Activated CD8-positive, alpha-beta T cell treated with anti-CD3 and anti-CD28 coated beads, Interleukin-2, amount 10 ng/mL, durations not matched to agents 7 days and 5 days (primary cell): ENCODE measurements around the gene SYNGR4. TPM values are rescaled to one million over a fixed set of nuclear protein-coding genes. Genes with fewer than 3 reads are reported as not detected.

Source experiments
- ATAC-seq: fragments of 150-1000 bp; cut with Tn5 transposase; one replicate; pipeline ENCODE4 v1.10.0; 2021; ENCODE audit warnings: moderate library complexity
- CTCF ChIA-PET: fragments of 350-600 bp; sonication (Branson Sonifier 250); formaldehyde crosslinking; loops from one replicate; lab custom pipeline; 2021; ENCODE audit warnings: antibody characterized with exemption; lab: Charles Lee
- POLR2A ChIA-PET: fragments of 350-600 bp; sonication (Branson Sonifier 250); formaldehyde crosslinking; loops from one replicate; lab custom pipeline; 2021; ENCODE audit warnings: antibody characterized with exemption; lab: Charles Lee
- DNase-seq: peaks from one replicate; pipeline ENCODE4 v3.0.0-alpha.2; 2020
- H3K27ac Mint-ChIP-seq: one replicate; pipeline ENCODE4 v1.8.0; 2021; ENCODE audit warnings: mild to moderate bottlenecking, mixed read lengths
- H3K27me3 Mint-ChIP-seq: one replicate; pipeline ENCODE4 v1.8.0; 2021; ENCODE audit warnings: low read depth, mixed read lengths
- H3K36me3 Mint-ChIP-seq: one replicate; pipeline ENCODE4 v1.8.0; 2021; ENCODE audit warnings: low read depth, mixed read lengths
- H3K4me1 Mint-ChIP-seq: one replicate; pipeline ENCODE4 v1.8.0; 2021; ENCODE audit warnings: low read depth, mixed read lengths
- H3K4me3 Mint-ChIP-seq: one replicate; pipeline ENCODE4 v1.8.0; 2021; ENCODE audit warnings: mild to moderate bottlenecking, mixed read lengths
- H3K9me3 Mint-ChIP-seq: one replicate; pipeline ENCODE4 v1.8.0; 2022; ENCODE audit warnings: mixed read lengths; ENCODE audit not compliant: insufficient read depth
- total RNA-seq, 2 experiments: library from RNA; stranded (reverse); gene quantifications; one replicate each; pipeline ENCODE4 v1.2.3, GENCODE V29; 2021

The SYNGR4 gene
- total RNA-seq, 2 experiments from 2014 or later = not detected

DNA sequence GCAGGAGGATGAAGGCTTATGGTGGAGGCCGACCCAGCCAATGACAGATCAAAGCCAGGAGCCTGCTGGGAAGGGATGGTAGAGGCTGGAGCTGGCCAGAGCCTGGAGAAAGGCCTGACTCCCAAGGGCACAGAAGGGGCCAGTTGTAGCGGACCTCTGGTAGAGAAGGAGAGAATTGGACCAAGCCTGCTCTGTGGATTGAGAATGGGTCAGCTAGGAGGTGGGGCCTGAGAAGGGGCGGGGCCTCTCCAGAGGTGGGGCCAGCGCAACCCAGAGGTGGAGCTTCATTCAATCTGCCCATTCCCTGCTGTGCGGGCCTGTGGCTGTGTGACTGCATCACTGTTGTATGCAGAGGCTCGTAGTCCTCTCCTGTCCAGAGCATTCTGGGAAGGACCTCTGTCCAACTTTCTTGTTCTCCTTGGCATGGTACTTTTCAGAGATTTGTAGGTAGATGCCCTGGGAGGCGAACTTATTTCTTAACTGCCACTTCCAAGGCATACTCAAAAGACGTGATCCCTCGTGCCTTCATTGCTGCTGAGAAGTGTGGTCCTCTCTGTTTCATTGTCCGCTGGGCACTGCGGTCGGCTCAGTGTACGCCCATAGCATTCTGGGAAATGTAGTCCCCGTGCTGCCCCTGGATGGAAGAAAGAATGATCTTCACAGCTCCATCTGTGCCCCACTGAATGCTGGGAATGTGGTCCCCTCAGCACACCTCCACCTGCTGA is 36.0 kb downstream of the SYNGR4 start:
- Mint-ChIP-seq H3K27me3 (peaks cover 29% of the 10 kb centered on the region), H3K27ac (no peak overlapping the region), H3K4me1 (peaks cover 45% of the 10 kb centered on the region), H3K4me3 (no peak overlapping the region), H3K36me3 (no peaks in the 10 kb centered on the region), H3K9me3 (no peaks in the 10 kb centered on the region)
- DNase-seq = no peak
- ATAC-seq = peak; percentile 14
- ChIA-PET CTCF (interaction anchor here (1.6 to 4.6 kb wide), 2 partner anchors 9 to 66 kb away, joined by 3 to 39 read pairs; partner anchors contain the start of gene KDELR1), POLR2A (no interaction called here)

DNA sequence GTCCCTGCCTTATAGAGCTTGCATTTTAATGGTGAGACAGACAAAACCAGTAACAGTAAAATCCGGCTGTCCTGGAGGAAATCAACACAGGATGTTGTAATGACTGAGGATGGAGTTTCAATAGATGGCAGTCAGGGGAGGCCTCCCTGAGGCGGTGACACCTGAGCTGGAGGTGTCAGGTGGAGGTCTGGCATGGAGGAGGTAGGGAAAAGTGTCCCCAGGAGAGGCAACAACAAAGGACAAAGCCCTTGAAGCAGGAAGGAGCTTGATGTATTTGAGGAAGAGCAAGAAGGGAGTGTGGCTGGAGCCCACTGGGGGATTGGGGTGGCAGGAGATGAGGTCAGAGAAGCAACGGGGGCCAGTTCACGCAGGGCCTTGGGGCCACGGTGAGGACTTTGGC is 37.1 kb downstream of the SYNGR4 start:
- no peaks in the 10 kb centered on the region for H3K36me3 Mint-ChIP-seq
- ATAC-seq (no peak), DNase-seq (no peak)
- no peaks in the 10 kb centered on the region for H3K9me3 Mint-ChIP-seq
- H3K4me1 Mint-ChIP-seq = peaks cover 44% of the 10 kb centered on the region
- ChIA-PET CTCF (interaction anchor here (1.6 to 4.6 kb wide), 2 partner anchors 10 to 67 kb away, joined by 3 to 39 read pairs; partner anchors contain the start of gene KDELR1), POLR2A (no interaction called here)
- no peak overlapping the region for H3K4me3 Mint-ChIP-seq
- peaks cover 20% of the 10 kb centered on the region for H3K27me3 Mint-ChIP-seq
- no peak overlapping the region for H3K27ac Mint-ChIP-seq

DNA sequence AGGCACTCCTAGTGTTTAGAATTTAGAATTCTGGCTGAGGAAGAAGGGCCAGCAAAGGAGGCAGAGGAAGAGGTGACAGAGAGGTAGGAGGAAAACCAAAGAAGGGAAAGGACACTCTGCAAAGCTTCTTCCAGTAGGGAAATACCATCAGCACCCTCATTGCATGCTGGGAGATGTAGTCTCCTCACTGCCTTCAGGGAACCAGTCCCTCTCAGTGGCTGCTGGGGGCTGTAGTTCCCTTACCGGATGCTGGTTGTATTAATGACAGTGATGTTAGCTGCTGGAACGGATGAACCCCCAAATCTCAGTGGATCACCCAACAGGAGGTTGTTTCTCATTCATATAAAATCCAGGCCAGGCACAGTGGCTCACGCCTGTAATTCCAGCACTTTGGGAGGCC is 39.4 kb downstream of the SYNGR4 start:
- ChIA-PET POLR2A (interaction anchor here (1.4 kb wide), 1 partner anchor 82 kb away, joined by 6 read pairs; a partner anchor contains a TSS), CTCF (interaction anchor here (1.4 to 4.6 kb wide), 4 partner anchors 11 to 89 kb away, joined by 3 to 39 read pairs (median 9); partner anchors contain the start of genes KDELR1, SYNGR4 and TMEM143)
- peak; percentile 83 for DNase-seq
- Mint-ChIP-seq H3K4me1 (peaks cover 34% of the 10 kb centered on the region), H3K4me3 (no peak overlapping the region), H3K27ac (peak overlapping the region; percentile 78), H3K9me3 (no peaks in the 10 kb centered on the region), H3K27me3 (peaks cover 12% of the 10 kb centered on the region), H3K36me3 (no peaks in the 10 kb centered on the region)
- peak; percentile 76 for ATAC-seq

DNA sequence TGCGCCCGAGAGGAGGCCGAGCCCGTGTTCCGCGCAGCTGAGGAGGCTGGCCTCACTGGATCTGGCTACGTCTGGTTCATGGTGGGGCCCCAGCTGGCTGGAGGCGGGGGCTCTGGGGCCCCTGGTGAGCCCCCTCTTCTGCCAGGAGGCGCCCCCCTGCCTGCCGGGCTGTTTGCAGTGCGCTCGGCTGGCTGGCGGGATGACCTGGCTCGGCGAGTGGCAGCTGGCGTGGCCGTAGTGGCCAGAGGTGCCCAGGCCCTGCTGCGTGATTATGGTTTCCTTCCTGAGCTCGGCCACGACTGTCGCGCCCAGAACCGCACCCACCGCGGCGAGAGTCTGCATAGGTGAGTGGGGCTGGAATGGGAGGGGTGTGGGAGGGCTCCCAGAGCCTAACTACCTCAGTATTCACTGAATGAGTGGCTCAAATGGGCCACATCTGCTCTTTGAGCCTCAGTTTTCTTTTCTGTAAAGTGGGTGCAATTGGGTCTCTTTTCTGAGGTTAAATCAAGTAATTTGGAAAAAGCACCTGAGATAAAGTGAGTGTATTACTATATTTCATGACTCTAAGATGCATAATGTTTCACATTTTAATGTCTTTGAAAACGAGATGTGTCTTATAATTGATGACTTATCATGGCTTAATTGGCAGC is 41.0 kb downstream of the SYNGR4 start:
- POLR2A ChIA-PET = interaction anchor here (1.2 kb wide), 1 partner anchor 12 kb away, joined by 6 read pairs; no protein-coding TSS in a partner anchor
- CTCF ChIA-PET = interaction anchor here (1.4 to 1.9 kb wide), 2 partner anchors 14 to 90 kb away, joined by 3 to 14 read pairs; partner anchors contain the start of gene KDELR1
- H3K4me3 Mint-ChIP-seq = no peak overlapping the region
- H3K27me3 Mint-ChIP-seq = peaks cover 13% of the 10 kb centered on the region
- peaks cover 22% of the 10 kb centered on the region for H3K4me1 Mint-ChIP-seq
- ATAC-seq (no peak), DNase-seq (no peak)
- no peak overlapping the region for H3K27ac Mint-ChIP-seq
- H3K9me3 Mint-ChIP-seq = no peaks in the 10 kb centered on the region
- H3K36me3 Mint-ChIP-seq = no peaks in the 10 kb centered on the region

DNA sequence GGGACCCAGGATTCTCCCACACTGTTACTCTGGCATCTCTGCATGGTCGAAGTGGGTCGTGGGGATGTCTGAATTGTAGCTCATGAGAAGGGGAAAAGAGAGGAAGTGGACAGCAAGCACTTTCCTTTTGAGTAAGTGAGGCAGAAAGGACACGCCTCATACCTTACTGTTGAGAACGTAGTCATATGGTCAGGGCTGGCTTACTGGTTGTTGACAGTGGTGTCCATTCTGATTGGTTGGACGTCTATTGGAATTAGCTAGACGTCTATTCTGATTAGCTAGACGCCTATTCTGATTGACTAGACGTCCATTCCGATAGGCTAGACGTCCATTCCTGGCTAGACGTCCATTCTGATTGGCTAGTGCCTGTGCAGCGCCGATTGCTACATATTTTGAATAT is 41.7 kb downstream of the SYNGR4 start:
- H3K9me3 Mint-ChIP-seq = no peaks in the 10 kb centered on the region
- ATAC-seq (no peak), DNase-seq (no peak)
- H3K27ac Mint-ChIP-seq = no peak overlapping the region
- CTCF ChIA-PET = interaction anchor here (1.9 kb wide), 1 partner anchor 15 kb away, joined by 14 read pairs; the partner anchor contains the start of gene KDELR1
- H3K36me3 Mint-ChIP-seq = no peaks in the 10 kb centered on the region
- no peak overlapping the region for H3K4me3 Mint-ChIP-seq
- H3K27me3 Mint-ChIP-seq = peaks cover 13% of the 10 kb centered on the region
- peaks cover 17% of the 10 kb centered on the region for H3K4me1 Mint-ChIP-seq
- POLR2A ChIA-PET = interaction anchor here (0.5 to 1.2 kb wide), 2 partner anchors 11 to 12 kb away, joined by 3 to 6 read pairs; no protein-coding TSS in a partner anchor

DNA sequence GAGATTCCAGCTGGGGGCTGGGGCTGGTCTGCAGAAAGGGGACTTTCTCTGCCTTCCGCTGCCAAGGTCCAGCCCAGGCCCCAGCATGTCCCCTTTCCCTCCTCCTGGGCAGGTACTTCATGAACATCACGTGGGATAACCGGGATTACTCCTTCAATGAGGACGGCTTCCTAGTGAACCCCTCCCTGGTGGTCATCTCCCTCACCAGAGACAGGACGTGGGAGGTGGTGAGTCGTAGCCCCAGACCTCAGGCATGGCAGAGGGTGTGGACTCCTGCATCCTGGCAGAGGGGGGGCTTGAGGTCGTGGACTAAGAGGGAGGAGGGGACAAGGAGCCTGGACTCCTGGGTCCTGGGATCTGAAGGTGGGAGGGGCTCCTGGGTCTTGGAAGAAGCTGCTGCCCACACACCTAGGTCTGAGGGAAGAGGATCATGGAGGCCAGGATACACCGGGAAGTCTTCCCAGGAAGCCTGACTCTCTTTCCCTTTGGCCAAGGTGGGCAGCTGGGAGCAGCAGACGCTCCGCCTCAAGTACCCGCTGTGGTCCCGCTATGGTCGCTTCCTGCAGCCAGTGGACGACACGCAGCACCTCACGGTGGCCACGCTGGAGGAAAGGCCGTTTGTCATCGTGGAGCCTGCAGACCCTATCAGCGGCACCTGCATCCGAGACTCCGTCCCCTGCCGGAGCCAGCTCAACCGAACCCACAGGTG is 49.9 kb downstream of the SYNGR4 start:
- peaks cover 31% of the 10 kb centered on the region for H3K27me3 Mint-ChIP-seq
- H3K27ac Mint-ChIP-seq = no peak overlapping the region
- peaks cover 34% of the 10 kb centered on the region for H3K4me1 Mint-ChIP-seq
- no peak overlapping the region for H3K4me3 Mint-ChIP-seq
- ATAC-seq = no peak
- DNase-seq = no peak
- H3K36me3 Mint-ChIP-seq = no peaks in the 10 kb centered on the region
- POLR2A ChIA-PET = no interaction called here
- H3K9me3 Mint-ChIP-seq = no peaks in the 10 kb centered on the region
- CTCF ChIA-PET = interaction anchor here (0.6 to 1.8 kb wide), 3 partner anchors 11 to 802 kb away, joined by 3 to 10 read pairs (median 8); partner anchors contain the start of gene KDELR1

DNA sequence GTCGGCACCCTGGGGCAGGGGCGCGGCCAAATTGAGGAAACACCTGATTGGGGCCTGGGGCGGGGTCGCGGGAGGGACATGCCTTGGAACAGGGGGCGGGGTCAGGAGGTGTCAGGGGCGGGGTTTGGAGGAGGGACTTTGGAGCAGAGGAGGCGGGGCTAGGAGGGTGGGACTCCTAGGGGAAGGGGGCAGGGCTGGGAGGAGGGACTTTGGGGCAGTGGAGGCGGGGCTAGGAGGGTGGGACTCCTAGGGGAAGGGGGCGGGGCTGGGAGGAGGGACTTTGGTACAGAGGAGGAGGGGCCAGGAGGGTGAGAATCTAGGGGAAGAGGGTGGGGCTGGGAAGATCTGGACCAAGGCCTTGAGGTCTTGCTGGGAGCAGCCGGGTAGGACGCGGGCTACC is 51.2 kb downstream of the SYNGR4 start:
- Mint-ChIP-seq H3K36me3 (no peaks in the 10 kb centered on the region), H3K4me3 (peak overlapping the region; percentile 22), H3K4me1 (peaks cover 38% of the 10 kb centered on the region), H3K27ac (no peak overlapping the region), H3K9me3 (no peaks in the 10 kb centered on the region), H3K27me3 (peaks cover 31% of the 10 kb centered on the region)
- DNase-seq = peak; percentile 85
- ChIA-PET POLR2A (no interaction called here), CTCF (interaction anchor here (1.4 to 1.8 kb wide), 2 partner anchors 12 to 24 kb away, joined by 8 to 10 read pairs; partner anchors contain the start of gene KDELR1)
- peak; percentile 61 for ATAC-seq

DNA sequence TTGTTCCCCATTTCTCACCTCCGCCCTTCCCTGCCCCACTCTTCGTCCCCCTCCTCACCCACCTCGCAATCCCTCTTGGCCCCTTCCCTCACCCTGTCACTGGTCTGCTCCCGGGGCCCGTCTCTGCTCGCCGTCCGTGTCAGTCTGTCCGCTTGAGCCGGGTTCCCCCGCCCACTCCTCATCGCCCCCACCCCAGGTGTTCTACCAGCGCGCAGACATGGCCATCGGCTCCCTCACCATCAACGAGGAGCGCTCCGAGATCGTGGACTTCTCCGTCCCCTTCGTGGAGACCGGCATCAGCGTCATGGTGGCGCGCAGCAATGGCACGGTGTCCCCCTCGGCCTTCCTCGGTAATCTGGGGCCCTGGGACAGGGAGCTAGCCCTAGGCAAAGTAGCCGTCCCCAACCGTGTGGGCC is 51.6 kb downstream of the SYNGR4 start:
- DNase-seq (no peak), ATAC-seq (no peak)
- CTCF ChIA-PET = interaction anchor here (1.0 kb wide), 1 partner anchor 25 kb away, joined by 5 read pairs; the partner anchor contains the start of gene KDELR1
- H3K4me3 Mint-ChIP-seq = peak overlapping the region; percentile 22
- H3K27ac Mint-ChIP-seq = no peak overlapping the region
- peaks cover 31% of the 10 kb centered on the region for H3K27me3 Mint-ChIP-seq
- H3K9me3 Mint-ChIP-seq = no peaks in the 10 kb centered on the region
- POLR2A ChIA-PET = no interaction called here
- peaks cover 38% of the 10 kb centered on the region for H3K4me1 Mint-ChIP-seq
- H3K36me3 Mint-ChIP-seq = no peaks in the 10 kb centered on the region

DNA sequence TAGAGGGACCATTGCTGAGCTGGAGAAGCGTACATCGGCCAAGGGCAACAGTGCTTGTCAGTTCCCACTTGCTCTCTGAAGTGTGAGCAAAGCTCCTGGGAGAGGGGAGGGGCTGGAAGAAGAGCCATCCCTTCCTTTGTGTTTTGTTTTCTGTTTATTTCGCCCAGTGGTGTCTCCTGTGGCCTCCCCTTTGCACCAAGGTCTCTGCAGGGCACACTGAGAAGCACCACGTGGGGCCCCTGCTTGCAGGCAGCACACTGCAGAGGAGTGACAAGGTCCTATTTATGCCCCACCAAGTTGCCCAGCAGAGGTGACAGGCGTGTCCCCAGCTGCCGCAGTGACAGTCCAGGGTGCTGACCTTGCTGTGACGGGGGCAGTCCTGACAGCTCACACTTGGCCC is 53.3 kb downstream of the SYNGR4 start:
- peaks cover 28% of the 10 kb centered on the region for H3K27me3 Mint-ChIP-seq
- peaks cover 38% of the 10 kb centered on the region for H3K4me1 Mint-ChIP-seq
- no peak overlapping the region for H3K4me3 Mint-ChIP-seq
- H3K27ac Mint-ChIP-seq = no peak overlapping the region
- ChIA-PET POLR2A (interaction anchor here (1.5 kb wide), 1 partner anchor 12 kb away, joined by 6 read pairs; no protein-coding TSS in a partner anchor), CTCF (interaction anchor here (1.0 kb wide), 1 partner anchor 10 kb away, joined by 3 read pairs; no protein-coding TSS in a partner anchor)
- DNase-seq (no peak), ATAC-seq (no peak)
- H3K36me3 Mint-ChIP-seq = no peaks in the 10 kb centered on the region
- no peaks in the 10 kb centered on the region for H3K9me3 Mint-ChIP-seq

DNA sequence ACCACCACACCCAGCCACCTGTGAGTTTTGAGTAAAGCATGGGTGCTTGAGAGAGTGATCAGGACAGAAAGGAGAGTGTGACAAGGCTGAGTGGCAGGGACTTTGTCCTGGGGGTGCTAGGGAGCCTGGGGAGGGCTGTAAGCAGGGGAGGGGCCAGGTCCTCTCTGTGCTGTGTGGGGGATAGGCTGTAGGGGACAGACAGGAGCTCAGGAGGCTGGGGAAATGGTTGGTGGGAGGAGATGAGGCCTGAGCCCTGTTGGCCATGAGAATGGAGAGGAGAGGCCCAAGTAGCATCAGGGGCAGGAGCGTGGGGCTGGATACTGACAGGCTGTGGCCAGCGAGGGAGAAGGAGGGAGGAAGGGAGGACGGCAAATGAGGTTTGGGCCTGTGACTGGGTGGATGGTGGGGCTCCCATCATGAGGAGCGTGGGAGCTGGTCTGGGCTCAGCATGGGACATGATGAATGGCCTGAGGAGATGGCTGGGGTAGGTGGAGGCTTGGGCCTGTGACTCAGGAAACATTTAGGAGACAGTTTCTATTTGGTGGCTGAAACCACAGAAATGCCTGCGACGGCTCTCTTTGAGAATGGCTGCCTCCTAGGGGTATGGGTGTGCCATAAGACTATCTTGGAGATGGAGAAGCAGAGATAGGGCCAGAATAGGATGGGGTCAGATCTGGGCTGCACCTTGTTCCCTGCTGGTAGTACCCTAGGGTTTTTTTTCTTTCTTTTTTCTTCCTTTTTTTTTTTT is 54.3 kb downstream of the SYNGR4 start:
- Mint-ChIP-seq H3K9me3 (no peaks in the 10 kb centered on the region), H3K27me3 (peaks cover 28% of the 10 kb centered on the region), H3K4me1 (peaks cover 37% of the 10 kb centered on the region), H3K36me3 (no peaks in the 10 kb centered on the region), H3K27ac (peak overlapping the region; percentile 90), H3K4me3 (peak overlapping the region; percentile 76)
- no peak for DNase-seq
- CTCF ChIA-PET = no interaction called here
- POLR2A ChIA-PET = interaction anchor here (1.5 kb wide), 1 partner anchor 13 kb away, joined by 6 read pairs; no protein-coding TSS in a partner anchor
- no peak for ATAC-seq
